NCI-H526 (cell line): ENCODE results near the gene MFAP3L.
"Not testable (repeated sequence)": the region's sequence is repeated elsewhere in the genome, so short reads cannot be mapped to it uniquely, and the experiment has no call there.

ENCODE experiments used
- DNase-seq, 2 experiments: peaks; one replicate each; lab custom pipeline; 2025; lab: John Stamatoyannopoulos, UW

The MFAP3L gene

GRCh38 chr4:169987327-169988228, 38.6 kb downstream of the MFAP3L start:
- peak; percentile 37 to 62 for DNase-seq

- DNase-seq: no peak
Observed at GRCh38 chr4:169986369-169986768, 39.8 kb downstream of the MFAP3L start.

- DNase-seq: no peak
Observed at GRCh38 chr4:169985881-169986280, 40.3 kb downstream of the MFAP3L start.

GRCh38 chr4:169984745-169985144, 41.5 kb downstream of the MFAP3L start:
- no peak for DNase-seq

GRCh38 chr4:169984173-169984572, 42.0 kb downstream of the MFAP3L start:
- DNase-seq: no peak

- DNase-seq: no peak
Observed at GRCh38 chr4:169976951-169977350, 49.2 kb downstream of the MFAP3L start.

GRCh38 chr4:169975838-169976796, 50.1 kb downstream of the MFAP3L start:
- DNase-seq: no peak

- DNase-seq: no peak
Observed at GRCh38 chr4:169975131-169975837, 50.9 kb downstream of the MFAP3L start.

GRCh38 chr4:169971456-169972015, 54.7 kb downstream of the MFAP3L start:
- no peak for DNase-seq

- DNase-seq: no peak
Observed at GRCh38 chr4:169968999-169969398, 57.2 kb downstream of the MFAP3L start.

- no peak for DNase-seq
Observed at GRCh38 chr4:169963998-169964397, 62.2 kb downstream of the MFAP3L start.

- DNase-seq: no peak
Observed at GRCh38 chr4:169959254-169959653, 66.9 kb downstream of the MFAP3L start.

- DNase-seq: no peak
Observed at GRCh38 chr4:169958629-169959028, 67.6 kb downstream of the MFAP3L start.

- DNase-seq: no peak
Observed at GRCh38 chr4:169957785-169958184, 68.4 kb downstream of the MFAP3L start.

GRCh38 chr4:169956091-169956843, 69.9 kb downstream of the MFAP3L start:
- DNase-seq: no peak

- no peak for DNase-seq
Observed at GRCh38 chr4:169955521-169955920, 70.7 kb downstream of the MFAP3L start.

- DNase-seq: no peak
Observed at GRCh38 chr4:169952236-169953002, 73.8 kb downstream of the MFAP3L start.

GRCh38 chr4:169948271-169948670, 77.9 kb downstream of the MFAP3L start:
- no peak for DNase-seq

- no peak for DNase-seq
Observed at GRCh38 chr4:169945636-169946035, 80.6 kb downstream of the MFAP3L start.

GRCh38 chr4:169943601-169944000, 82.6 kb downstream of the MFAP3L start:
- DNase-seq: not testable (repeated sequence)
